PC-3 (cell line): ENCODE data around the gene C3orf70.

ENCODE experiments used
- CTCF ChIP-seq: fragments of 300-600 bp; sonication (generic); conservative IDR thresholded peaks from 2 replicates; pipeline ENCODE4 v1.5.1; 2017; ENCODE audit warnings: antibody characterized with exemption, low read depth, mild to moderate bottlenecking, low read length
- EZH2 ChIP-seq: fragments of 300-600 bp; sonication (generic); IDR thresholded peaks from one replicate; pipeline ENCODE4 v1.6.1; 2017; ENCODE audit warnings: antibody characterized with exemption, mild to moderate bottlenecking, low read length; ENCODE audit not compliant: unreplicated experiment
- EZH2phosphoT487 ChIP-seq: fragments of 300-600 bp; sonication (generic); IDR thresholded peaks from 2 replicates; pipeline ENCODE4 v1.6.1; 2018; ENCODE audit warnings: mild to moderate bottlenecking, antibody characterized with exemption, low read length, borderline replicate concordance

- TF ChIP-seq CTCF: no peak
- no peak for TF ChIP-seq EZH2phosphoT487
- TF ChIP-seq EZH2: no peak
Observed at GRCh38 chr3:185150561-185150960, 2.3 kb downstream of the C3orf70 start.
